Stomach (tissue), 19 donors: ENCODE data around the gene C8A. TPM values are rescaled to one million over a fixed set of nuclear protein-coding genes. Genes with fewer than 3 reads are reported as not detected.

ENCODE experiments used
- DNase-seq, 2 donors: peaks; one replicate each; pipeline versions ENCODE4 v3.0.0 to v3.0.0-alpha.2; 2013 to 2019
- H3K27ac ChIP-seq, 5 donors: fragments of 200-600 bp in 4 of 5; sonication (generic) in 4 of 5; one replicate each; pipeline ENCODE4 v1.5.1; 2013 to 2019; ENCODE audit warnings: mild to moderate bottlenecking in 1 of 5, moderate library complexity in 1 of 5
- H3K27me3 ChIP-seq, 3 donors: fragments of 200-600 bp; sonication (generic); one replicate each; pipeline ENCODE4 v1.5.1; 2017 to 2019; ENCODE audit warnings: mixed run types in 1 of 3
- H3K36me3 ChIP-seq, 4 donors: fragments of 200-600 bp; sonication (generic); 1 replicate in 3 of 4; 2 replicates in 1 of 4; pipeline ENCODE4 v1.5.1; 2016 to 2019
- H3K4me1 ChIP-seq, 4 donors: fragments of 200-600 bp; sonication (generic); one replicate each; pipeline ENCODE4 v1.5.1; 2016 to 2019
- H3K4me3 ChIP-seq, 4 donors: fragments of 200-600 bp; sonication (generic) in 3 of 4; one replicate each; pipeline ENCODE4 v1.5.1; 2016 to 2019; ENCODE audit warnings: mild to moderate bottlenecking in 1 of 4
- H3K9me3 ChIP-seq, 4 donors: fragments of 200-600 bp; sonication (generic); one replicate each; pipeline ENCODE4 v1.5.1; 2016 to 2019
- EP300 ChIP-seq: sonication (generic); formaldehyde crosslinking; IDR thresholded peaks from one replicate; pipeline ENCODE4 v1.6.1; 2017; ENCODE audit warnings: antibody characterized with exemption
- POLR2A ChIP-seq, 4 donors: fragments of 450-650 bp; IDR thresholded peaks; one replicate each; pipeline ENCODE4 v1.6.1; 2016; ENCODE audit warnings: antibody characterized with exemption in 4 of 4, control low read depth in 2 of 4, mild to moderate bottlenecking in 1 of 4, moderate library complexity in 1 of 4
- POLR2AphosphoS5 ChIP-seq, 3 donors: sonication (generic); formaldehyde crosslinking; IDR thresholded peaks; one replicate each; pipeline ENCODE4 v1.6.1; 2016; ENCODE audit warnings: antibody characterized with exemption in 3 of 3
- WGBS, 5 donors: extraction: QIAGEN DNeasy Blood & Tissue Kit in 3 of 5; methylation state at CpG; one replicate each; pipeline versions ENCODE4 v1.1.5 to v1.1.7; 2013 to 2018; 5-methylcytosine and 5-hydroxymethylcytosine counted together
- intact Hi-C: fragments of 100-400 bp; cut with DNase I; formaldehyde crosslinking; loops from one replicate; pipeline ENCODE4 v1.15.1; 2023; ENCODE audit warnings: low total_unique reads
- long read RNA-seq, 10 donors: transcript quantifications; one replicate each; lab custom pipeline, GENCODE V29; 2026
- polyA plus RNA-seq, 3 donors: library from polyadenylated mRNA; stranded (reverse); fragments of 200-250 nt; gene quantifications; one replicate each; pipeline ENCODE4 v1.2.3, GENCODE V29; 2013
- total RNA-seq, 5 donors: library from RNA; depleted of rRNA; stranded (reverse); fragments of >200 nt; gene quantifications; one replicate each; pipeline versions ENCODE4 v1.1.0 to v1.2.3, GENCODE V29; 2014 to 2016
- TF ChIP-seq, protein P1 (sequence below), 7 experiments: fragments of 450-650 bp in 4 of 7; fragments of 200-600 bp in 3 of 7; sonication (generic) in 3 of 7; IDR thresholded peaks; one replicate each; pipeline ENCODE4 v1.5.1; 2016 to 2019; ENCODE audit warnings: antibody characterized with exemption in 7 of 7, control low read depth in 2 of 7, mild to moderate bottlenecking in 1 of 7
- donor health status: healthy with polysubstance abuse.
- donor health status: Bipolar disorder and iron deficiency.
- donor health status: healthy.

C8A gene
- total RNA-seq (not detected), polyA plus RNA-seq (under 1 TPM in 2 of 3 donors, not detected in 1; 0.25 to 0.38 TPM)
- long read RNA-seq, donor 1, result 0 reads
- long read RNA-seq, donor 2, result 0 reads
- long read RNA-seq, donor 3, result 0 reads
- long read RNA-seq, donor 4, result 0 reads
- long read RNA-seq, donor 5, result 0 reads
- long read RNA-seq, donor 6, result 0 reads
- long read RNA-seq, donor 7, result 0 reads
- long read RNA-seq, donor 8, result 0 reads
- long read RNA-seq, donor 9, result 0 reads
- long read RNA-seq, donor 10, result 0 reads

DNA sequence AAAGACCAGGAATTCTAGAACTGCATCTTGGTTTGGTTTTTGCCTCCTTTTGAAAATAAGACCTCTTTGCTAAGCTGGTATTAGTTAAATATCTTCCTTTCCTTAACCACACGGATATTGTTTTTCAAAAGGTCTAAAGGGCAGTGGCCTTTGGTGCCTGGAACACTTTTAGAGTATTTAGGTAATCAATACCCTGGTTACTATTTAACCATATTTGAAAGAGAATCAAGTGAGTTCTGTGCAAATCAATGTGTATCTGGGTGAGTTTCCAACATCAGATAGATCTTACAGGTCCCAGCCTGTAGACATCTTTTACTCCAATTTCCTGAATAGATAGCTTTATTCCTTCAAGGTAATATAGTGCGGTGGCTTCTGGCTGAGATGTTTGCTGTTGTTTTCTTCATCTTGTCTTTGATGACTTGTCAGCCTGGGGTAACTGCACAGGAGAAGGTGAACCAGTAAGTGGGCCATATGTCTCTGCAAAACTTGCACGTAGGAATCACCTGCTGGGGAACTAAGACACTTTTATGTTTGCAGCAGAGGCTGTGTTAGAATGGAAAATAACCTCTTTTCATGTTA, at the start of gene C8A:
Gene C8A (plus strand): TSS at position 277 of the 579 bp plus-strand sequence. CDS start 105 bp downstream, at position 382.
- DNase-seq, result no peak
- Histone ChIP-seq H3K27me3 (no peaks in the 10 kb centered on the region), H3K4me3 (no peak within 1 kb of the TSS), H3K36me3 (no peaks in the 10 kb centered on the region), H3K27ac (no peak within 1 kb of the TSS), H3K9me3 (no peaks in the 10 kb centered on the region), H3K4me1 (no peaks in the 10 kb centered on the region)
- TF ChIP-seq EP300 (no peak), POLR2A (IDR thresholded peaks at IDR 0.05) (no peak), POLR2AphosphoS5 (IDR thresholded peaks at IDR 0.05) (no peak)
- TF ChIP-seq, protein P1, sequence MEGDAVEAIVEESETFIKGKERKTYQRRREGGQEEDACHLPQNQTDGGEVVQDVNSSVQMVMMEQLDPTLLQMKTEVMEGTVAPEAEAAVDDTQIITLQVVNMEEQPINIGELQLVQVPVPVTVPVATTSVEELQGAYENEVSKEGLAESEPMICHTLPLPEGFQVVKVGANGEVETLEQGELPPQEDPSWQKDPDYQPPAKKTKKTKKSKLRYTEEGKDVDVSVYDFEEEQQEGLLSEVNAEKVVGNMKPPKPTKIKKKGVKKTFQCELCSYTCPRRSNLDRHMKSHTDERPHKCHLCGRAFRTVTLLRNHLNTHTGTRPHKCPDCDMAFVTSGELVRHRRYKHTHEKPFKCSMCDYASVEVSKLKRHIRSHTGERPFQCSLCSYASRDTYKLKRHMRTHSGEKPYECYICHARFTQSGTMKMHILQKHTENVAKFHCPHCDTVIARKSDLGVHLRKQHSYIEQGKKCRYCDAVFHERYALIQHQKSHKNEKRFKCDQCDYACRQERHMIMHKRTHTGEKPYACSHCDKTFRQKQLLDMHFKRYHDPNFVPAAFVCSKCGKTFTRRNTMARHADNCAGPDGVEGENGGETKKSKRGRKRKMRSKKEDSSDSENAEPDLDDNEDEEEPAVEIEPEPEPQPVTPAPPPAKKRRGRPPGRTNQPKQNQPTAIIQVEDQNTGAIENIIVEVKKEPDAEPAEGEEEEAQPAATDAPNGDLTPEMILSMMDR (IDR thresholded peaks at IDR 0.05), result no peak
- intact Hi-C loops, result no loop called here
- WGBS, 5 donors, result 27 to 49% (median 46%) methylated on average over 3 of the region's 3 CpGs

DNA sequence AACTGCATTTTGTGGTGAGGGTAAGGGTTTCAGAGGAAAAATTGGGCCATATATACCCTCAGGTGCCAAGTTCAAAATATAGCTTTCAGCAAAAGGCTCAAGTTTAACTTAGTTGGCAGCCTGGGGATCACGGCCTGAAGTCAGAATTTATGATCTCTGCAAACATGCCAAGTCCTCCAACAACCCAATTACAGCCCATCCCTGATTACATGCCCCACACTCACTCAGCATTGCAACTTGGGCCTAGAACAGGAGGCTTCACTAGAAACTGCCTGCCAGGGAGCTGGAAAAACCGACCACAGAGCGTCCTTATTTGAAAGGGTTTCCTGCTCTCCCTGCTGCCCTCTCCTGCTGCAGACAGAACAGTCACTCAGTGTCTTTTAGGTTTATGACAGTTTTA, 47.8 kb upstream of the C8A start:
- Histone ChIP-seq H3K4me3 (no peak overlapping the region), H3K27me3 (no peaks in the 10 kb centered on the region), H3K27ac (no peak overlapping the region), H3K4me1 (peaks cover 0 to 14% (median 3%) of the 10 kb centered on the region in 4 donors), H3K9me3 (no peaks in the 10 kb centered on the region), H3K36me3 (no peaks in the 10 kb centered on the region)
- 54 to 79% (median 66%) methylated on average over 3 of the region's 3 CpGs for WGBS, 5 donors
- DNase-seq, result no peak
- intact Hi-C loops, result no loop called here
- TF ChIP-seq, protein P1 (IDR thresholded peaks at IDR 0.05), result no peak
- TF ChIP-seq EP300, result no peak
- no peak for TF ChIP-seq POLR2AphosphoS5 (IDR thresholded peaks at IDR 0.05)
- TF ChIP-seq POLR2A (IDR thresholded peaks at IDR 0.05), result no peak

DNA sequence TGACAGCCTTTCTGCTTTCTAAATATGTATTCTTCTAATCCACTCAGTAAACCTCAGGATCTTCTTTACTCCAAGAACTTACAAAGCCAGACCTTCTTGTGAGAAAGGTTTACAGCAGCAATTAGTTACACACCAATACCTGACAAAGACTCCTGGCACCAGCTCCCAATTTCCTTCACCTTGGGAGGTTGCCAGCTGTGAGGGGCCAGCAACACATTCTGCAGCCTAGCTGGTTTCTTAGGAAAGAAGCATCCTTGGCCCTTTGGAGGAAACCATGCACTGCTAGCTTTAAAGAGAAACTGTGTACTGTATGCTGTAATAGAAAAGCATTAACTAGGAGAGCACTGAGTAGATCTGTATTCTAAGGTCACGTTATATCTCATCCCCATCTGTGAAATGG, 46.2 kb upstream of the C8A start:
- 57 to 74% (median 58%) methylated on average over 1 of the region's 1 CpG for WGBS, 5 donors
- Histone ChIP-seq H3K4me1 (peaks cover 0 to 14% (median 3%) of the 10 kb centered on the region in 4 donors), H3K36me3 (no peaks in the 10 kb centered on the region), H3K27me3 (no peaks in the 10 kb centered on the region), H3K27ac (no peak overlapping the region), H3K9me3 (no peaks in the 10 kb centered on the region), H3K4me3 (no peak overlapping the region)
- TF ChIP-seq POLR2AphosphoS5 (IDR thresholded peaks at IDR 0.05) (no peak), POLR2A (IDR thresholded peaks at IDR 0.05) (no peak), EP300 (no peak)
- TF ChIP-seq, protein P1 (IDR thresholded peaks at IDR 0.05), result no peak
- intact Hi-C loops, result no loop called here
- no peak for DNase-seq

DNA sequence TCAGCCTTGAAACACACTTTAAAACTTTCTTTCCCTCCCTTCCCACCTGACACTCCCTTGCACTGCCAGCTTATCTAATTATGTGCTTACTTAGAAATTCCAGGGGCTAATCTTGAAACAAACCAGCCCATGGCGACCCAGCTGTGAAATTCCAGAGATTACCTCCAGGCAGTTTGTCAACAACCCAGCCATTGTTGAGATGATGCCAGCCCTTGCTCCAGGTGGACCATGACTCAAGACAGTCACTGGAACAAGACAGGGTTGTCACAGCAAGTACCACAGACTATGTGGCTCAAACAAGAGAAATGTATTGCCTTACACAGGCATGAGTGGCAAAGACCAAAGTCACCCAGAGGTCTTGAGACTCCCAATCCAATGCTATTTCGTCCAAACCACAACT, 43.3 kb upstream of the C8A start:
- WGBS, 5 donors, result 24 to 38% (median 33%) methylated on average over 2 of the region's 2 CpGs
- intact Hi-C loops, result no loop called here
- peak overlapping the region in 2 of 5 donors; percentile 4 to 30 for H3K27ac ChIP-seq
- TF ChIP-seq, protein P1 (IDR thresholded peaks at IDR 0.05), result no peak
- peak in 2 of 3 donors; percentile 28 to 73 for TF ChIP-seq POLR2AphosphoS5 (IDR thresholded peaks at IDR 0.05)
- H3K36me3 ChIP-seq, result no peaks in the 10 kb centered on the region
- no peak overlapping the region for H3K4me3 ChIP-seq
- DNase-seq, result peak; percentile 66 to 79
- H3K27me3 ChIP-seq, result no peaks in the 10 kb centered on the region
- peaks cover 0 to 18% (median 3%) of the 10 kb centered on the region in 4 donors for H3K4me1 ChIP-seq
- no peaks in the 10 kb centered on the region for H3K9me3 ChIP-seq
